H1 (cell line): ENCODE data around the gene TSHZ2.

Experiments
- EP300 ChIP-seq, 2 experiments: IDR thresholded peaks; 1 replicate in 1 of 2; 2 replicates in 1 of 2; pipeline ENCODE4 v1.6.1; 2011 to 2012; ENCODE audit warnings: low read depth in 2 of 2, low read length in 2 of 2, mild to moderate bottlenecking in 2 of 2, borderline replicate concordance in 1 of 2, inconsistent platforms in 1 of 2, moderate library complexity in 1 of 2
- EZH2 ChIP-seq: fragments of 200-600 bp; sonication (generic); IDR thresholded peaks from 2 replicates; pipeline ENCODE4 v1.7.1; 2012; ENCODE audit warnings: low read depth, mild to moderate bottlenecking, moderate library complexity, low read length, inconsistent platforms; ENCODE audit not compliant: severe bottlenecking
- GABPA ChIP-seq: IDR thresholded peaks from 2 replicates; pipeline ENCODE4 v1.6.1; 2011; ENCODE audit warnings: mild to moderate bottlenecking, low read length, moderate library complexity, borderline replicate concordance; ENCODE audit not compliant: insufficient read depth
- RFX5 ChIP-seq: IDR thresholded peaks from 2 replicates; pipeline ENCODE4 v1.6.1; 2011; ENCODE audit warnings: low read depth, low read length, improper control_type of control experiment, borderline replicate concordance
- SUZ12 ChIP-seq: fragments of 200-600 bp; sonication (generic); IDR thresholded peaks from 2 replicates; pipeline ENCODE4 v1.6.1; 2012; ENCODE audit warnings: mild to moderate bottlenecking, inconsistent platforms, low read length, moderate library complexity, mixed read lengths
- TAF1 ChIP-seq: IDR thresholded peaks from 2 replicates; pipeline ENCODE4 v1.6.1; 2011; ENCODE audit warnings: mild to moderate bottlenecking, low read depth, low read length
- YY1 ChIP-seq: IDR thresholded peaks from 2 replicates; pipeline ENCODE4 v1.6.1; 2011; ENCODE audit warnings: low read depth, mild to moderate bottlenecking, low read length
- TF ChIP-seq, protein P1 (sequence below), 3 experiments: IDR thresholded peaks; 1 replicate in 2 of 3; 2 replicates in 1 of 3; pipeline versions ENCODE4 v1.5.1 to v1.6.1; 2011; ENCODE audit warnings: low read length in 3 of 3, mild to moderate bottlenecking in 3 of 3, inconsistent platforms in 2 of 3, low read depth in 1 of 3, moderate library complexity in 1 of 3; ENCODE audit not compliant: insufficient read depth in 1 of 3; ENCODE audit errors: control extremely low read depth in 1 of 3
- TF ChIP-seq, protein P2 (sequence below): IDR thresholded peaks from 2 replicates; pipeline ENCODE4 v1.6.1; 2012; ENCODE audit warnings: inconsistent platforms
- TF ChIP-seq, protein P3 (sequence below): fragments of 300-600 bp; sonication (generic); IDR thresholded peaks from 2 replicates; pipeline ENCODE4 v1.7.1; 2012; ENCODE audit warnings: low read length, moderate library complexity, mild to moderate bottlenecking, inconsistent platforms; ENCODE audit not compliant: insufficient replicate concordance

DNA sequence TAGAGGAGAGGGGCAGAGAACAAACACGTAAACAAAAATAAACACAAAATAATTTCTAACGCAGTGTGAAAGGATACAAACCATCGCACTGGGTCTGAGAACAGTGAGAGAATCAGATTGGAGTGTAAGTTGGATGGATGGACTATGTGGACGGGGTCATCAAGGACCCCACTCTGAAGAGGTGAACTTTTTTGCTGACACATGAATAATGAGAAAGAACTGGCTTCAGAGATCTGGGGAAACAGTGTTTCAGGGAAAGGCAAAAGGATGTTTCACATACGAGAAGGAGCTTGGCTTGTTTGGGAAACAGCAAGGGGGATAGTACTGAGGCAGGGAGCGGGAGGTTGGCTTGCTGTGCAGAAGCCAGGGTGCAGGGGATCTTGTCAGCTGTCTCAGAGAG is 326.1 kb downstream of the TSHZ2 start:
- no peak for TF ChIP-seq GABPA
- TF ChIP-seq, protein P1, sequence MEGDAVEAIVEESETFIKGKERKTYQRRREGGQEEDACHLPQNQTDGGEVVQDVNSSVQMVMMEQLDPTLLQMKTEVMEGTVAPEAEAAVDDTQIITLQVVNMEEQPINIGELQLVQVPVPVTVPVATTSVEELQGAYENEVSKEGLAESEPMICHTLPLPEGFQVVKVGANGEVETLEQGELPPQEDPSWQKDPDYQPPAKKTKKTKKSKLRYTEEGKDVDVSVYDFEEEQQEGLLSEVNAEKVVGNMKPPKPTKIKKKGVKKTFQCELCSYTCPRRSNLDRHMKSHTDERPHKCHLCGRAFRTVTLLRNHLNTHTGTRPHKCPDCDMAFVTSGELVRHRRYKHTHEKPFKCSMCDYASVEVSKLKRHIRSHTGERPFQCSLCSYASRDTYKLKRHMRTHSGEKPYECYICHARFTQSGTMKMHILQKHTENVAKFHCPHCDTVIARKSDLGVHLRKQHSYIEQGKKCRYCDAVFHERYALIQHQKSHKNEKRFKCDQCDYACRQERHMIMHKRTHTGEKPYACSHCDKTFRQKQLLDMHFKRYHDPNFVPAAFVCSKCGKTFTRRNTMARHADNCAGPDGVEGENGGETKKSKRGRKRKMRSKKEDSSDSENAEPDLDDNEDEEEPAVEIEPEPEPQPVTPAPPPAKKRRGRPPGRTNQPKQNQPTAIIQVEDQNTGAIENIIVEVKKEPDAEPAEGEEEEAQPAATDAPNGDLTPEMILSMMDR (IDR thresholded peaks at IDR 0.05; ENCODE audit: control extremely low read depth in 1 of 3, insufficient read depth in 1 of 3, low read depth in 1 of 3, low read length in 3 of 3): no peak
- TF ChIP-seq TAF1: no peak
- TF ChIP-seq, protein P2, sequence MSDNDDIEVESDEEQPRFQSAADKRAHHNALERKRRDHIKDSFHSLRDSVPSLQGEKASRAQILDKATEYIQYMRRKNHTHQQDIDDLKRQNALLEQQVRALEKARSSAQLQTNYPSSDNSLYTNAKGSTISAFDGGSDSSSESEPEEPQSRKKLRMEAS: no peak
- no peak for TF ChIP-seq EP300 (IDR thresholded peaks at IDR 0.05; ENCODE audit: borderline replicate concordance in 1 of 2, low read depth in 2 of 2, low read length in 2 of 2)
- TF ChIP-seq YY1: no peak
- no peak for TF ChIP-seq EZH2
- no peak for TF ChIP-seq SUZ12
- TF ChIP-seq, protein P3, sequence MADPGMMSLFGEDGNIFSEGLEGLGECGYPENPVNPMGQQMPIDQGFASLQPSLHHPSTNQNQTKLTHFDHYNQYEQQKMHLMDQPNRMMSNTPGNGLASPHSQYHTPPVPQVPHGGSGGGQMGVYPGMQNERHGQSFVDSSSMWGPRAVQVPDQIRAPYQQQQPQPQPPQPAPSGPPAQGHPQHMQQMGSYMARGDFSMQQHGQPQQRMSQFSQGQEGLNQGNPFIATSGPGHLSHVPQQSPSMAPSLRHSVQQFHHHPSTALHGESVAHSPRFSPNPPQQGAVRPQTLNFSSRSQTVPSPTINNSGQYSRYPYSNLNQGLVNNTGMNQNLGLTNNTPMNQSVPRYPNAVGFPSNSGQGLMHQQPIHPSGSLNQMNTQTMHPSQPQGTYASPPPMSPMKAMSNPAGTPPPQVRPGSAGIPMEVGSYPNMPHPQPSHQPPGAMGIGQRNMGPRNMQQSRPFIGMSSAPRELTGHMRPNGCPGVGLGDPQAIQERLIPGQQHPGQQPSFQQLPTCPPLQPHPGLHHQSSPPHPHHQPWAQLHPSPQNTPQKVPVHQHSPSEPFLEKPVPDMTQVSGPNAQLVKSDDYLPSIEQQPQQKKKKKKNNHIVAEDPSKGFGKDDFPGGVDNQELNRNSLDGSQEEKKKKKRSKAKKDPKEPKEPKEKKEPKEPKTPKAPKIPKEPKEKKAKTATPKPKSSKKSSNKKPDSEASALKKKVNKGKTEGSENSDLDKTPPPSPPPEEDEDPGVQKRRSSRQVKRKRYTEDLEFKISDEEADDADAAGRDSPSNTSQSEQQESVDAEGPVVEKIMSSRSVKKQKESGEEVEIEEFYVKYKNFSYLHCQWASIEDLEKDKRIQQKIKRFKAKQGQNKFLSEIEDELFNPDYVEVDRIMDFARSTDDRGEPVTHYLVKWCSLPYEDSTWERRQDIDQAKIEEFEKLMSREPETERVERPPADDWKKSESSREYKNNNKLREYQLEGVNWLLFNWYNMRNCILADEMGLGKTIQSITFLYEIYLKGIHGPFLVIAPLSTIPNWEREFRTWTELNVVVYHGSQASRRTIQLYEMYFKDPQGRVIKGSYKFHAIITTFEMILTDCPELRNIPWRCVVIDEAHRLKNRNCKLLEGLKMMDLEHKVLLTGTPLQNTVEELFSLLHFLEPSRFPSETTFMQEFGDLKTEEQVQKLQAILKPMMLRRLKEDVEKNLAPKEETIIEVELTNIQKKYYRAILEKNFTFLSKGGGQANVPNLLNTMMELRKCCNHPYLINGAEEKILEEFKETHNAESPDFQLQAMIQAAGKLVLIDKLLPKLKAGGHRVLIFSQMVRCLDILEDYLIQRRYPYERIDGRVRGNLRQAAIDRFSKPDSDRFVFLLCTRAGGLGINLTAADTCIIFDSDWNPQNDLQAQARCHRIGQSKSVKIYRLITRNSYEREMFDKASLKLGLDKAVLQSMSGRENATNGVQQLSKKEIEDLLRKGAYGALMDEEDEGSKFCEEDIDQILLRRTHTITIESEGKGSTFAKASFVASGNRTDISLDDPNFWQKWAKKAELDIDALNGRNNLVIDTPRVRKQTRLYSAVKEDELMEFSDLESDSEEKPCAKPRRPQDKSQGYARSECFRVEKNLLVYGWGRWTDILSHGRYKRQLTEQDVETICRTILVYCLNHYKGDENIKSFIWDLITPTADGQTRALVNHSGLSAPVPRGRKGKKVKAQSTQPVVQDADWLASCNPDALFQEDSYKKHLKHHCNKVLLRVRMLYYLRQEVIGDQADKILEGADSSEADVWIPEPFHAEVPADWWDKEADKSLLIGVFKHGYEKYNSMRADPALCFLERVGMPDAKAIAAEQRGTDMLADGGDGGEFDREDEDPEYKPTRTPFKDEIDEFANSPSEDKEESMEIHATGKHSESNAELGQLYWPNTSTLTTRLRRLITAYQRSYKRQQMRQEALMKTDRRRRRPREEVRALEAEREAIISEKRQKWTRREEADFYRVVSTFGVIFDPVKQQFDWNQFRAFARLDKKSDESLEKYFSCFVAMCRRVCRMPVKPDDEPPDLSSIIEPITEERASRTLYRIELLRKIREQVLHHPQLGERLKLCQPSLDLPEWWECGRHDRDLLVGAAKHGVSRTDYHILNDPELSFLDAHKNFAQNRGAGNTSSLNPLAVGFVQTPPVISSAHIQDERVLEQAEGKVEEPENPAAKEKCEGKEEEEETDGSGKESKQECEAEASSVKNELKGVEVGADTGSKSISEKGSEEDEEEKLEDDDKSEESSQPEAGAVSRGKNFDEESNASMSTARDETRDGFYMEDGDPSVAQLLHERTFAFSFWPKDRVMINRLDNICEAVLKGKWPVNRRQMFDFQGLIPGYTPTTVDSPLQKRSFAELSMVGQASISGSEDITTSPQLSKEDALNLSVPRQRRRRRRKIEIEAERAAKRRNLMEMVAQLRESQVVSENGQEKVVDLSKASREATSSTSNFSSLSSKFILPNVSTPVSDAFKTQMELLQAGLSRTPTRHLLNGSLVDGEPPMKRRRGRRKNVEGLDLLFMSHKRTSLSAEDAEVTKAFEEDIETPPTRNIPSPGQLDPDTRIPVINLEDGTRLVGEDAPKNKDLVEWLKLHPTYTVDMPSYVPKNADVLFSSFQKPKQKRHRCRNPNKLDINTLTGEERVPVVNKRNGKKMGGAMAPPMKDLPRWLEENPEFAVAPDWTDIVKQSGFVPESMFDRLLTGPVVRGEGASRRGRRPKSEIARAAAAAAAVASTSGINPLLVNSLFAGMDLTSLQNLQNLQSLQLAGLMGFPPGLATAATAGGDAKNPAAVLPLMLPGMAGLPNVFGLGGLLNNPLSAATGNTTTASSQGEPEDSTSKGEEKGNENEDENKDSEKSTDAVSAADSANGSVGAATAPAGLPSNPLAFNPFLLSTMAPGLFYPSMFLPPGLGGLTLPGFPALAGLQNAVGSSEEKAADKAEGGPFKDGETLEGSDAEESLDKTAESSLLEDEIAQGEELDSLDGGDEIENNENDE: no peak
- TF ChIP-seq RFX5: no peak
